Fibroblast of lung (primary cell): Measurements from ENCODE around the gene INTS11. TPM values are rescaled to one million over a fixed set of nuclear protein-coding genes. Genes with fewer than 3 reads are reported as not detected.
A peak's percentile ranks its signal among the peaks of the same experiment; 100 is the strongest.

Experiments
- DNase-seq, 2 donors: peaks; one replicate each; pipeline versions ENCODE4 v3.0.0 to v3.0.0-alpha.2; 2010; ENCODE audit warnings: low read depth in 2 of 2
- H2AFZ ChIP-seq: 2 replicates; pipeline ENCODE4 v1.5.1; 2012; ENCODE audit warnings: low read length, control low read depth, inconsistent platforms
- H3K27ac ChIP-seq: 2 replicates; pipeline ENCODE4 v1.5.1; 2011; ENCODE audit warnings: low read length, control low read depth; ENCODE audit not compliant: insufficient read depth
- H3K27me3 ChIP-seq: 2 replicates; pipeline ENCODE4 v1.5.1; 2011; ENCODE audit warnings: mild to moderate bottlenecking, low read length; ENCODE audit not compliant: control insufficient read depth, insufficient read depth
- H3K36me3 ChIP-seq: 2 replicates; pipeline ENCODE4 v1.5.1; 2011; ENCODE audit warnings: low read length; ENCODE audit not compliant: control insufficient read depth, insufficient read depth
- H3K4me1 ChIP-seq: 2 replicates; pipeline ENCODE4 v1.5.1; 2011; ENCODE audit warnings: low read length; ENCODE audit not compliant: control insufficient read depth, insufficient read depth; ENCODE audit errors: extremely low read depth
- H3K4me2 ChIP-seq: 2 replicates; pipeline ENCODE4 v1.5.1; 2011; ENCODE audit warnings: low read length, control low read depth; ENCODE audit not compliant: insufficient read depth; ENCODE audit errors: extremely low read depth
- H3K4me3 ChIP-seq, 4 experiments: fragments of 200-600 bp in 1 of 4; sonication (generic) in 1 of 4; replicated peaks in 1 of 4; 2 replicates each; pipeline ENCODE4 v1.5.1; 2011 to 2016; ENCODE audit warnings: low read length in 4 of 4, low read depth in 3 of 4, mild to moderate bottlenecking in 3 of 4, control low read depth in 2 of 4, inconsistent platforms in 1 of 4, mixed read lengths in 1 of 4; ENCODE audit not compliant: insufficient read depth in 1 of 4; ENCODE audit errors: control extremely low read depth in 1 of 4
- H3K79me2 ChIP-seq: 2 replicates; pipeline ENCODE4 v1.5.1; 2012; ENCODE audit warnings: mild to moderate bottlenecking, low read length, inconsistent platforms; ENCODE audit not compliant: control insufficient read depth, insufficient read depth
- H3K9ac ChIP-seq: 2 replicates; pipeline ENCODE4 v1.5.1; 2011; ENCODE audit warnings: mild to moderate bottlenecking, low read length, control low read depth; ENCODE audit not compliant: insufficient read depth
- H3K9me3 ChIP-seq: 2 replicates; pipeline ENCODE4 v1.5.1; 2012; ENCODE audit warnings: low read depth, low read length; ENCODE audit not compliant: control insufficient read depth, insufficient read depth
- H4K20me1 ChIP-seq: 2 replicates; pipeline ENCODE4 v1.5.1; 2011; ENCODE audit warnings: low read length; ENCODE audit not compliant: control insufficient read depth, insufficient read depth; ENCODE audit errors: extremely low read depth
- EZH2 ChIP-seq: IDR thresholded peaks from 2 replicates; pipeline ENCODE4 v1.5.1; 2012; ENCODE audit warnings: low read length, control low read depth, mild to moderate bottlenecking; ENCODE audit errors: missing control alignments
- polyA plus RNA-seq, 2 donors: library from polyadenylated mRNA; depleted of rRNA in 1 of 2; stranded (reverse) in 1 of 2; unstranded in 1 of 2; fragments of >200 nt; gene quantifications; 2 replicates each; pipeline ENCODE4 v1.2.1, GENCODE V29; 2011 to 2012; ENCODE audit warnings: missing spikeins in 1 of 2
- total RNA-seq: library from RNA; depleted of rRNA; stranded (reverse); fragments of >200 nt; gene quantifications from 2 replicates; pipeline ENCODE4 v1.2.1, GENCODE V29; 2014
- TF ChIP-seq, protein P1 (sequence below), 2 donors: IDR thresholded peaks in 1 of 2; conservative IDR thresholded peaks in 1 of 2; 1 replicate in 1 of 2; 2 replicates in 1 of 2; pipeline ENCODE4 v1.5.1; 2011 to 2012; ENCODE audit warnings: low read length in 2 of 2, control low read depth in 1 of 2, inconsistent platforms in 1 of 2, low read depth in 1 of 2, mild to moderate bottlenecking in 1 of 2

Gene INTS11
- total and polyA plus RNA-seq, 2 donors (not counting 1 experiment from before 2014, with no cell fraction given): 44.1 to 69.2 TPM

DNA sequence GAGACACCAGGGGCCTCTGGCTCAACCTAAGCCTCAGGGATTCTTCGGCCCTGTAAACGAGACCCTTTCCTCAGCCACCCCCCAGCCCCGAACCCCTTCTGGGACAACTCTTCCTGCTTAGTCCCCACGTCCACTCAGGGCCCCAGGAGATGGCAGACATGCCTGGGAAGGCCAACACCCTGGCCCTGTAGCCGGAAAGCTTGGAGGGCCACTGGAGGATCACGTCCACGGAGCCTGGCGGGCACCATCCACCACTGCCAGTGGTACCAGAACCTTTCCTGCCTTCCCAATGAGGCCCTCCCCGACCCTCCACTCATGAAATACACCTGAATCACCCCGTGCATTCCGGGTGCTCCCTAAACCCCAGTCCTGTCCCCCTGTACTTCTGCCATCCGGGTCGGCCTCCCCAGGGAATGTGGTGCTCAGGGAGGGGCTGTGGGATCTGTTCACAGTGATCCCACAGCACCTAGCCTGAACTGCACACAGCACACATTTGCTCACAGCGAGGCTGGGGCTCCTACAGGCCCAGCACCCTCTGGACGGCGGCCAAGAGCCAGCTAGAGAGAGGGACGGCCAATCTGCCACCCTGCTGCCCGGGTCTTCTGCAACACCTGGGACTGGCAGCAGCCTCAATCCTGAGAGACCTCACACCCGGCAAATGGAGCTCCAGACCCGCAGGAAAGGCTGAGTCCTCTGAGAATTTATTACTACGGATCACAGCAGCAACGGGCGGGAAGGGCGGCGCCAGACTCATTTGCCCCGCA lies 48.8 kb upstream of the INTS11 start:
- H3K4me2 ChIP-seq: peak overlapping the region; percentile 86
- H3K9ac ChIP-seq: no peak overlapping the region
- TF ChIP-seq EZH2: no peak
- TF ChIP-seq, protein P1, sequence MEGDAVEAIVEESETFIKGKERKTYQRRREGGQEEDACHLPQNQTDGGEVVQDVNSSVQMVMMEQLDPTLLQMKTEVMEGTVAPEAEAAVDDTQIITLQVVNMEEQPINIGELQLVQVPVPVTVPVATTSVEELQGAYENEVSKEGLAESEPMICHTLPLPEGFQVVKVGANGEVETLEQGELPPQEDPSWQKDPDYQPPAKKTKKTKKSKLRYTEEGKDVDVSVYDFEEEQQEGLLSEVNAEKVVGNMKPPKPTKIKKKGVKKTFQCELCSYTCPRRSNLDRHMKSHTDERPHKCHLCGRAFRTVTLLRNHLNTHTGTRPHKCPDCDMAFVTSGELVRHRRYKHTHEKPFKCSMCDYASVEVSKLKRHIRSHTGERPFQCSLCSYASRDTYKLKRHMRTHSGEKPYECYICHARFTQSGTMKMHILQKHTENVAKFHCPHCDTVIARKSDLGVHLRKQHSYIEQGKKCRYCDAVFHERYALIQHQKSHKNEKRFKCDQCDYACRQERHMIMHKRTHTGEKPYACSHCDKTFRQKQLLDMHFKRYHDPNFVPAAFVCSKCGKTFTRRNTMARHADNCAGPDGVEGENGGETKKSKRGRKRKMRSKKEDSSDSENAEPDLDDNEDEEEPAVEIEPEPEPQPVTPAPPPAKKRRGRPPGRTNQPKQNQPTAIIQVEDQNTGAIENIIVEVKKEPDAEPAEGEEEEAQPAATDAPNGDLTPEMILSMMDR (conservative IDR thresholded peaks at IDR 0.05 in 1 of 2, IDR thresholded peaks at IDR 0.05 in 1 of 2; ENCODE audit: low read depth in 1 of 2, low read length in 2 of 2): no peak
- H2AFZ ChIP-seq: no peak overlapping the region
- H4K20me1 ChIP-seq: no peaks in the 10 kb centered on the region
- peaks cover 26% of the 10 kb centered on the region for H3K79me2 ChIP-seq
- no peaks in the 10 kb centered on the region for H3K27me3 ChIP-seq
- H3K9me3 ChIP-seq: no peaks in the 10 kb centered on the region
- no peak overlapping the region for H3K27ac ChIP-seq
- no peak for DNase-seq
- H3K4me1 ChIP-seq: peaks cover 15% of the 10 kb centered on the region
- H3K36me3 ChIP-seq: peaks cover 17% of the 10 kb centered on the region
- peak overlapping the region in 2 of 4 experiments; percentile 10 to 72 for H3K4me3 ChIP-seq

DNA sequence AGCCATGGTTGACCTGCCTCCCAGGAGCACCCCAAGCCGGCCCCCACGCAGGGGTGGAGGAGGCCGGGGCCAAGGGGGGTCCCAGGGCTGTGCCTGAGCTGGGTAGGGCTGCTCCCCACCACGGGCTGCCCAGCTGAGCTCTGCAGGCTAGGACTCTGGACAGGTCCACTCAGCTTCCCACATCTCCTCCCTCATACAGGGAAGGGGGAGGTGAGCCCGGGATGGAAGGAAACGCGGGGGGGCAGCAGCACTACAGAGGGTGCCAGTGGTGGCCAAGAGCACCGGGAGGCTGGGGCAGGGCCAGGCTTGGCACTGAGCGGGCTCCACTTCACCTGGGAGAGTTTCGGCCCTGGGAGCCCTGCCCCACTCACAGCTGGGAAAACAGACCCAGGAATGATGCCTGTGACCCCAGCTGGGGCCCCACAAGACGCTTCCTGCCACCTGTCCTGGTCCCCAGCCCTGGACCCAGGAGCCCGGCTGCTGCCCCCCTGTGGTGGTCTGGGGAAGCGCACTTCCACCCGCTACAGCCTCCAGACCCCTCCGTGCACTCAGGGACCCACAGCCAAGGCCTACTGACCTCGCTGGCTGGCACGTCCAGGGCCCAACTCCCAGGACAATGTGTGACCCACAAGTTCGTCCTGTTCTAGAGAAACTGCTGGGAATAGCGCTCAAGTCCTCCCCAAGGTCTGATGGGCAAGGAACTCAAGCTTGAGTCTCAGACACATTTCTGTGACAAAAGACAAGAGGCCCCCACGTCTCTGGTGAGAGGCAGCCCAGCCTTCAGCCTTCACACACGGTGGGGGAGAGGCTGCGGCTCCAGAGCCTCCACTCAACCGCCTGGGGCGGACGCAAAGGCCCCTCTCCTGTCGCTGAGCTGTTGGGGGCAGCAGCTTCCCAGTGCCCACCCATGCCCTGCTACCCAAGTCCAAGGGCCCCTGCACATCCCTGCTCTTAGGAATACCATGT lies 47.6 kb upstream of the INTS11 start:
- no peak overlapping the region for H3K4me3 ChIP-seq
- peaks cover 15% of the 10 kb centered on the region for H3K4me1 ChIP-seq
- H2AFZ ChIP-seq: no peak overlapping the region
- no peaks in the 10 kb centered on the region for H4K20me1 ChIP-seq
- H3K9me3 ChIP-seq: peaks cover 3% of the 10 kb centered on the region
- peak overlapping the region; percentile 28 for H3K27ac ChIP-seq
- H3K9ac ChIP-seq: no peak overlapping the region
- peaks cover 26% of the 10 kb centered on the region for H3K79me2 ChIP-seq
- peak; percentile 25 to 55 for DNase-seq
- no peak for TF ChIP-seq EZH2
- TF ChIP-seq, protein P1 (conservative IDR thresholded peaks at IDR 0.05 in 1 of 2, IDR thresholded peaks at IDR 0.05 in 1 of 2; ENCODE audit: low read depth in 1 of 2, low read length in 2 of 2): peak; percentile 82 to 84
- peaks cover 17% of the 10 kb centered on the region for H3K36me3 ChIP-seq
- no peaks in the 10 kb centered on the region for H3K27me3 ChIP-seq
- peak overlapping the region; percentile 54 for H3K4me2 ChIP-seq

DNA sequence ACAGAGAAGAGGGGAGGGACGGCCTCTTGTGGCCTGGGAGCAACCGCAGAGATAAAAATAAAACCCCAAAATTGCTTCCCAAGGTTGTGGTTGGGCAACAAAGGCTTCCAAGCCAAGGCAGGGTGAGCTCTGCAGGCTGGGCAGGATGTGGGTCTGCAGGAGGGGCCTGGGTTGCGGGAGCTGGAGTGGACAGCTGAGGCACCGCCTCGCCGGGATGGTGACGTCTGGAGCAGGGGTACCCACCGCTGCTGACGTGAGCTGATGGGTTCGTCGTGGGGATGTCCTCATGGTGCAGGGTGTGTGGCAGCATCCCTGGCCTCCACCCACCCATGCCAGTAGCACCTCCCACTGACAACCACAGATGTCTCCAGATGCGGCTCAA lies 46.9 kb upstream of the INTS11 start:
- H3K27ac ChIP-seq: peak overlapping the region; percentile 28
- H3K27me3 ChIP-seq: no peaks in the 10 kb centered on the region
- H3K4me2 ChIP-seq: no peak overlapping the region
- peaks cover 13% of the 10 kb centered on the region for H3K36me3 ChIP-seq
- no peaks in the 10 kb centered on the region for H4K20me1 ChIP-seq
- H2AFZ ChIP-seq: no peak overlapping the region
- no peak overlapping the region for H3K9ac ChIP-seq
- TF ChIP-seq, protein P1 (conservative IDR thresholded peaks at IDR 0.05 in 1 of 2, IDR thresholded peaks at IDR 0.05 in 1 of 2; ENCODE audit: low read depth in 1 of 2, low read length in 2 of 2): no peak
- TF ChIP-seq EZH2: no peak
- H3K4me1 ChIP-seq: peaks cover 15% of the 10 kb centered on the region
- H3K79me2 ChIP-seq: peaks cover 26% of the 10 kb centered on the region
- H3K9me3 ChIP-seq: peaks cover 4% of the 10 kb centered on the region
- H3K4me3 ChIP-seq: no peak overlapping the region
- no peak for DNase-seq
